ENCODE data around the gene GRIK1.

GRCh38 chr21:29818383-29818921 lies 121.3 kb downstream of the GRIK1 start:
- TF ChIP-seq CTCF (IDR thresholded peaks at IDR 0.05) (no peak), POLR2A (IDR thresholded peaks at IDR 0.05) (no peak)

Data from tibial nerve (tissue), 3 donors.